Measurements from ENCODE around the gene HAO1. TPM values are rescaled to one million over a fixed set of nuclear protein-coding genes. Genes with fewer than 3 reads are reported as not detected.

HAO1 gene
- total RNA-seq, 1 donor from 2014 or later = not detected

GRCh38 chr20:7911586-7912330, 28.5 kb downstream of the HAO1 start:
- FAIRE-seq = no peak
- H3K4me3 ChIP-seq (ENCODE audit: low read depth, low read length) = no peak overlapping the region
- no peaks in the 10 kb centered on the region for H3K36me3 ChIP-seq (ENCODE audit: control insufficient read depth, insufficient read depth, low read length)
- H3K27me3 ChIP-seq (ENCODE audit: control insufficient read depth, insufficient read depth, low read length) = no peaks in the 10 kb centered on the region
- TF ChIP-seq, protein P1, sequence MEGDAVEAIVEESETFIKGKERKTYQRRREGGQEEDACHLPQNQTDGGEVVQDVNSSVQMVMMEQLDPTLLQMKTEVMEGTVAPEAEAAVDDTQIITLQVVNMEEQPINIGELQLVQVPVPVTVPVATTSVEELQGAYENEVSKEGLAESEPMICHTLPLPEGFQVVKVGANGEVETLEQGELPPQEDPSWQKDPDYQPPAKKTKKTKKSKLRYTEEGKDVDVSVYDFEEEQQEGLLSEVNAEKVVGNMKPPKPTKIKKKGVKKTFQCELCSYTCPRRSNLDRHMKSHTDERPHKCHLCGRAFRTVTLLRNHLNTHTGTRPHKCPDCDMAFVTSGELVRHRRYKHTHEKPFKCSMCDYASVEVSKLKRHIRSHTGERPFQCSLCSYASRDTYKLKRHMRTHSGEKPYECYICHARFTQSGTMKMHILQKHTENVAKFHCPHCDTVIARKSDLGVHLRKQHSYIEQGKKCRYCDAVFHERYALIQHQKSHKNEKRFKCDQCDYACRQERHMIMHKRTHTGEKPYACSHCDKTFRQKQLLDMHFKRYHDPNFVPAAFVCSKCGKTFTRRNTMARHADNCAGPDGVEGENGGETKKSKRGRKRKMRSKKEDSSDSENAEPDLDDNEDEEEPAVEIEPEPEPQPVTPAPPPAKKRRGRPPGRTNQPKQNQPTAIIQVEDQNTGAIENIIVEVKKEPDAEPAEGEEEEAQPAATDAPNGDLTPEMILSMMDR (IDR thresholded peaks at IDR 0.05; ENCODE audit: insufficient read depth, low read length, severe bottlenecking) = no peak
- DNase-seq (ENCODE audit: low read depth) = no peak

DNA sequence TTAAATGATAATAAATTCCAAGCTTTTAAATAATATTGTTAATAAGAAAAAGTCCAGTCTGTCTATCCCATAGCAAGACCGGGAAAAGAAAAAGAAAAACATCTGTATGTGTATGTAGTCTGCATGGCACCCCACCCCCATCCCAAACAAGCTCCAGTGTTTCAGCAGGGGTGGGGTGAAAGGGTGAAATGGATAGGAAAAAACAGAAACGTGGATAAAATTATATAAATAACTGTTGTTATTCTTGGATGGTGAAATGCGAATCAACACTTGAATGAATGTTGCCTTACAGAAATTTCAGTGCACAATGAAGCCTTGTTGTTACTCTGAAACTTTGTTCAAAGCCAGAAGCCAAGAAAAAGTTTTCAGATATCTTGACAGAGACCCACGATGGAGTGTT, 31.4 kb downstream of the HAO1 start:
- TF ChIP-seq, protein P1 (IDR thresholded peaks at IDR 0.05; ENCODE audit: insufficient read depth, low read length, severe bottlenecking) = no peak
- FAIRE-seq (no peak), DNase-seq (ENCODE audit: low read depth) (no peak)
- Histone ChIP-seq H3K36me3 (ENCODE audit: control insufficient read depth, insufficient read depth, low read length) (no peaks in the 10 kb centered on the region), H3K27me3 (ENCODE audit: control insufficient read depth, insufficient read depth, low read length) (no peaks in the 10 kb centered on the region), H3K4me3 (ENCODE audit: low read depth, low read length) (no peak overlapping the region)

DNA sequence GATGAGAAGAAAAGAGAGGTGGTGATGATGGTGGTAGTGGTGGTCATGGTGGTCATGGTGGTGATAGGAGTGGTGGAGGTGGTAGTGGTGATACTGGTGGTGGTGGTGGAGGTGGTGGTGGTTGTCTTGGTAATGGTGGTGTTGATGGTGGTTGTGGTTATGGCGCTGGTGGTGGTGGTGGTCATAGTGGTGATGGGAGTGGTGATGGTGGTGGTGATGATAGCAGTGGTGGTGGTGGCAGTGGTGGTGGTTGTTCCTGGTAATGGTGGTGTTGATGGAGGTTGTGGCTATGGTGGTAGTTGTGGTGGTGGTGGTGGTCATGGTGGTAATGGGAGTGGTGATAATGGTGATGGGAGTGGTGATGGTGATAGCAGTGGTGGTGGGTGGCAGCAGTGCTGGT, 36.8 kb downstream of the HAO1 start:
- H3K36me3 ChIP-seq (ENCODE audit: control insufficient read depth, insufficient read depth, low read length) = no peaks in the 10 kb centered on the region
- FAIRE-seq = no peak

DNA sequence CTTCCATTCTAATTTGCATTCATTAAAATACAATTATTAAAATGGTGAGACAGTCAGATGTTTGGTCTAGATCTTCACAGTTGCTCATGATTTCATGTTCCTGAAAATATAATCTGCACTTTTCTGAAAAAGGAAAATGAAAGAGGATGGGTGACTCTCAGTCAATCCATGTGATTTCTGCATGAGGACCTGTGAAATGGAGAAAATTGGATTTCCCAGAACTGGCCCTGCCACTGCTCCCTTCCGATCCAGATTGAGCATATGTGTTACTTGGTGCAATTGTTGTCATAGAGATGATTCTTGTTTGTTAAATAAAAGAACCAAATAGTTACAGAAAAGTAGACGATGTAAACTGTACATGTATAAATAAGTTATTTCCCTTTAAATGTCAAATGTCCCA, 37.4 kb downstream of the HAO1 start:
- no peak overlapping the region for H3K4me3 ChIP-seq (ENCODE audit: low read depth, low read length)
- TF ChIP-seq, protein P1 (IDR thresholded peaks at IDR 0.05; ENCODE audit: insufficient read depth, low read length, severe bottlenecking) = no peak
- no peaks in the 10 kb centered on the region for H3K27me3 ChIP-seq (ENCODE audit: control insufficient read depth, insufficient read depth, low read length)
- DNase-seq (ENCODE audit: low read depth) (no peak), FAIRE-seq (no peak)
- H3K36me3 ChIP-seq (ENCODE audit: control insufficient read depth, insufficient read depth, low read length) = no peaks in the 10 kb centered on the region

More for the DNA sequence above, 36.8 kb downstream of the HAO1 start:
- H3K4me3 ChIP-seq (ENCODE audit: low read depth, low read length) = no peak overlapping the region
- DNase-seq (ENCODE audit: low read depth) = no peak
- TF ChIP-seq, protein P1 (IDR thresholded peaks at IDR 0.05; ENCODE audit: insufficient read depth, low read length, severe bottlenecking) = no peak
- no peaks in the 10 kb centered on the region for H3K27me3 ChIP-seq (ENCODE audit: control insufficient read depth, insufficient read depth, low read length)

GRCh38 chr20:7897781-7898364, 42.4 kb downstream of the HAO1 start:
- no peak for FAIRE-seq
- TF ChIP-seq, protein P1 (IDR thresholded peaks at IDR 0.05; ENCODE audit: insufficient read depth, low read length, severe bottlenecking) = no peak

More at GRCh38 chr20:7897781-7898364, 42.4 kb downstream of the HAO1 start:
- Histone ChIP-seq H3K36me3 (ENCODE audit: control insufficient read depth, insufficient read depth, low read length) (no peaks in the 10 kb centered on the region), H3K27me3 (ENCODE audit: control insufficient read depth, insufficient read depth, low read length) (no peaks in the 10 kb centered on the region), H3K4me3 (ENCODE audit: low read depth, low read length) (no peak overlapping the region)
- DNase-seq (ENCODE audit: low read depth) = no peak
